IPS-15b (cell line): ENCODE results near the gene MACROD1.

Source experiments
- H3K27me3 ChIP-seq: one replicate; pipeline ENCODE4 v1.6.1; 2013; ENCODE audit warnings: low read length; ENCODE audit not compliant: control insufficient read depth, insufficient read depth
- H3K36me3 ChIP-seq: one replicate; pipeline ENCODE4 v1.6.1; 2013; ENCODE audit warnings: low read length; ENCODE audit not compliant: control insufficient read depth, insufficient read depth
- H3K4me1 ChIP-seq: one replicate; pipeline ENCODE4 v1.6.1; 2013; ENCODE audit warnings: mild to moderate bottlenecking, low read length; ENCODE audit not compliant: control insufficient read depth, insufficient read depth
- H3K4me3 ChIP-seq: one replicate; pipeline ENCODE4 v1.5.1; 2013; ENCODE audit warnings: low read depth, low read length
- H3K9ac ChIP-seq: one replicate; pipeline ENCODE4 v1.6.1; 2013; ENCODE audit warnings: low read depth, mild to moderate bottlenecking, low read length
- H3K9me3 ChIP-seq: one replicate; pipeline ENCODE4 v1.6.1; 2013; ENCODE audit warnings: mild to moderate bottlenecking, low read length; ENCODE audit not compliant: control insufficient read depth, insufficient read depth

Gene MACROD1

GRCh38 chr11:64165842-64166635 is at the start of gene MACROD1:
MACROD1 (minus strand) TSS chr11:64166113; CDS start chr11:64165994, 119 bp downstream.
- H3K27me3 ChIP-seq = no peaks in the 10 kb centered on the region
- peak within 1 kb of the TSS; percentile 63 for H3K4me3 ChIP-seq
- no peaks in the 10 kb centered on the region for H3K36me3 ChIP-seq
- peaks cover 4% of the 10 kb centered on the region for H3K4me1 ChIP-seq
- H3K9me3 ChIP-seq = no peaks in the 10 kb centered on the region
- H3K9ac ChIP-seq = peak within 1 kb of the TSS; percentile 47

GRCh38 chr11:64211181-64211872 is 45.4 kb upstream of the MACROD1 start:
- Histone ChIP-seq H3K36me3 (peaks cover 27% of the 10 kb centered on the region), H3K27me3 (no peaks in the 10 kb centered on the region), H3K4me3 (no peak overlapping the region), H3K4me1 (no peaks in the 10 kb centered on the region), H3K9me3 (no peaks in the 10 kb centered on the region), H3K9ac (no peak overlapping the region)

GRCh38 chr11:64210301-64211020 is 44.5 kb upstream of the MACROD1 start:
- Histone ChIP-seq H3K36me3 (peaks cover 34% of the 10 kb centered on the region), H3K4me1 (no peaks in the 10 kb centered on the region), H3K9ac (no peak overlapping the region), H3K4me3 (no peak overlapping the region), H3K27me3 (no peaks in the 10 kb centered on the region), H3K9me3 (no peaks in the 10 kb centered on the region)

GRCh38 chr11:64209563-64209843 is 43.6 kb upstream of the MACROD1 start:
- H3K36me3 ChIP-seq = peaks cover 36% of the 10 kb centered on the region
- H3K4me3 ChIP-seq = no peak overlapping the region

GRCh38 chr11:64208796-64209562 is 43.1 kb upstream of the MACROD1 start:
- Histone ChIP-seq H3K36me3 (peaks cover 40% of the 10 kb centered on the region), H3K4me1 (no peaks in the 10 kb centered on the region), H3K9ac (no peak overlapping the region), H3K4me3 (no peak overlapping the region), H3K9me3 (no peaks in the 10 kb centered on the region), H3K27me3 (no peaks in the 10 kb centered on the region)

More at GRCh38 chr11:64209563-64209843, 43.6 kb upstream of the MACROD1 start:
- Histone ChIP-seq H3K9ac (no peak overlapping the region), H3K9me3 (no peaks in the 10 kb centered on the region), H3K27me3 (no peaks in the 10 kb centered on the region), H3K4me1 (no peaks in the 10 kb centered on the region)

- Histone ChIP-seq H3K36me3 (peaks cover 48% of the 10 kb centered on the region), H3K4me3 (no peak overlapping the region), H3K27me3 (no peaks in the 10 kb centered on the region), H3K4me1 (no peaks in the 10 kb centered on the region), H3K9ac (no peak overlapping the region), H3K9me3 (no peaks in the 10 kb centered on the region)
Measured at GRCh38 chr11:64208086-64208795, 42.3 kb upstream of the MACROD1 start.

- Histone ChIP-seq H3K4me1 (no peaks in the 10 kb centered on the region), H3K9ac (no peak overlapping the region), H3K27me3 (no peaks in the 10 kb centered on the region), H3K9me3 (no peaks in the 10 kb centered on the region), H3K4me3 (no peak overlapping the region), H3K36me3 (peaks cover 55% of the 10 kb centered on the region)
Measured at GRCh38 chr11:64207256-64208085, 41.6 kb upstream of the MACROD1 start.

GRCh38 chr11:64206457-64207255 is 40.7 kb upstream of the MACROD1 start, which contains the start of gene FERMT3:
FERMT3 (plus strand) TSS chr11:64206721; CDS start chr11:64207365, 644 bp downstream.
- H3K9me3 ChIP-seq = no peaks in the 10 kb centered on the region
- peaks cover 56% of the 10 kb centered on the region for H3K36me3 ChIP-seq
- no peak within 1 kb of the TSS for H3K9ac ChIP-seq
- no peaks in the 10 kb centered on the region for H3K27me3 ChIP-seq
- no peaks in the 10 kb centered on the region for H3K4me1 ChIP-seq
- no peak within 1 kb of the TSS for H3K4me3 ChIP-seq

GRCh38 chr11:64204464-64204989 is 38.6 kb upstream of the MACROD1 start:
- no peak overlapping the region for H3K4me3 ChIP-seq
- H3K36me3 ChIP-seq = peaks cover 68% of the 10 kb centered on the region
- H3K9ac ChIP-seq = no peak overlapping the region
- no peaks in the 10 kb centered on the region for H3K27me3 ChIP-seq
- no peaks in the 10 kb centered on the region for H3K4me1 ChIP-seq
- H3K9me3 ChIP-seq = no peaks in the 10 kb centered on the region

GRCh38 chr11:64204080-64204440 is 38.1 kb upstream of the MACROD1 start:
- Histone ChIP-seq H3K9me3 (no peaks in the 10 kb centered on the region), H3K36me3 (peaks cover 68% of the 10 kb centered on the region), H3K4me3 (no peak overlapping the region), H3K27me3 (no peaks in the 10 kb centered on the region), H3K9ac (no peak overlapping the region), H3K4me1 (no peaks in the 10 kb centered on the region)
